ENCODE data around the gene TICAM2.

DNA sequence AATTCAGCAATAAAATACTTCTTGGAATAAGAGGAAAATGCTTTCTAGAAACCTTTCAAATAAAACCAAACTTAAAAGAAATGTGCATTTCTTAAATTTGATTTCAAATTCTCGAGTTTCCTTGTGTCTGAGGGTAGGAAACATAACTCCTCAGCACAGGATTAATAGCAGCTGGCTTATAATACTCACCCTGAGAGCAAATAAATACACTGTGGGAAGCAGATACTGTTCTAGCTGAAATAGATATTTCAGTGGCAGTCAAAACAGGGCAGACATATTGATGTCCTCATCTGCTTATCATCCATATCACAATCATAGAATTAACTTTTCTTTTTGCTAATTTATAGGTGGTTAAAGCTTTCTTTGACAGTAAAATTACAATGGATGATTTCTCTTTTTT, 33.6 kb downstream of the TICAM2 start:
- TF ChIP-seq SUZ12 (IDR thresholded peaks at IDR 0.05; ENCODE audit: extremely low read depth, insufficient read depth, insufficient read length) (no peak), ZNF274 (IDR thresholded peaks at IDR 0.05; ENCODE audit: low read depth, low read length) (no peak), YY1 (IDR thresholded peaks at IDR 0.05; ENCODE audit: insufficient read depth, insufficient read length) (no peak)

Measured in NT2/D1 (cell line).